Measurements from ENCODE around the gene RAB11FIP5.
"Not testable (repeated sequence)": the region's sequence is repeated elsewhere in the genome, so short reads cannot be mapped to it uniquely, and the experiment has no call there.

RAB11FIP5 gene

DNA sequence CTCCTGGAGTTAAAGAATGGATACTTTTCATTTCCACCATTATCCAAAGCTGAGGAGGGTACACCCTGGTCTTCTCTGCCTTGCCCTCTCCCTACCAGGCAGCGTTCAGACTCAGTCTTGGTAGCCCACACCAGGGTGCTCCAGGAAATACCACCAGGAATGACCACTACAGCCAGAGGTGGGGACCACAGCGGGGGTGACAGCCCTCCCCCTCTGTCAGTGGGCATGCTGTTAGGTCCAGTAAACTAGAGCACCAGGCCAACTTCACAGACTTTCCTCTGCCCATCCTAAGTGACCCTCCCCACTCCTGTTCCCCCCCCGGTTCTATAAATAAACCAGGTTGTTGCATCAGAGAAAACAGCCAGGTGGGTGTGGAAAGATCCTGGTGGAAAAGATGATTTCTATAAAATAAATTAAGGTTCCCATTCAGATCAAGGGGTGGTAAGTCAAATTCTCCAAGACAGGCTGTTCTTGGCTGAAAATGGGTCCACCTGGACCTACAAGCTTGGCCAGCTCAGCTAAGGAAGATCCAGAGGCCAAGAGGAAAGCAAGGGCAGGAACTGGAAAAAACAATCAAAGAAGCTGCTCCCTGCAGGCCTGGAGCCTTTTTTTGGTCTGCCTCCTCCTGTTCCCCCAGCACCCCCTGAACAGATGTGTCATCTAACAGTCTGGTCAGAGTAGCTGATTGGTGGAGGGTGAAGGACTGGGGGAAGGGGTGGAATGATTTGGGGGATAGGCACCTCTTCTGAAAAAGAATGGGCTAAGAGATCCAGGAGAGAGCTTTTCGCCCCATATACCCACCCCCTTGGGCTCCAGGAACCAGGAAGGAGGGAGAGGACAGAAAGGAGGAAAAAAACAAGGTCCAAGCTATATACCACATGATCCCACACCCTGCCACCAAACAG is 2.3 kb downstream of the RAB11FIP5 start:
- DNase-seq (ENCODE audit: low spot score), result peak; percentile 66

DNA sequence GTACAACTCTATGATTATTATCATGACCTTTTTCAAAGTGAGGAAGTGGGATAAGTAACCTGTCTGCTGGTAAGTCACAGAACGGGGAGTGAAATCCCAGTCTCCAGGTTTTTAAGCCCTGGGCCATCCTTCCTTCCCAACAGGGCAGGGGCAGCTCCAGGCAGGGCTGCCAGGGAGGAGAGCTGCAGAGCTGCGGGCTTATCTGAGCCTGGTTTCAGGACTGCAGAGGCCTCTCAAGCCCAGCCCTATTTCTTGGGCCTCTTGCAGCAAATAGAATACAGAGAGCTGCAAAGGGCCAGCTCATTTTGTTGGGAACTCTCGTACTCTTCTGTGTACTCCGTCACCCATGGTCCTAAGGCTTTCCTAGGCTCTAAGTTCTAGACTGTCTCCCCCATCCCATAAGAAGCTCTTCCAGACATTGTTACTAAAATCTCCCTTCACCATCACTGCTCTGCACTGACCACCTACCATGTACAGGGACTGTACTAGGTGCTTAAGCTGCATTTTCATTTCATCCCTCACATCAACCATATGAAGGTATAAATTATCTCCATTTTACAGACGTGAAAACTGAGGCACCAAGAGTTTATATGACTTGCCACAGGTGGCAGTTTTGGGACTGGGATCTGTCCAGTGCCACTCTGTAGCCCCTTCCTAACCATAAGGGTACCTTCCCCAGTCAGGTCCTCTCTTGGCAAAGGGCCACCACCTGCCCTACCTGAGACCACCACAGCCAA is 3.1 kb downstream of the RAB11FIP5 start:
- DNase-seq (ENCODE audit: low spot score), result no peak

DNA sequence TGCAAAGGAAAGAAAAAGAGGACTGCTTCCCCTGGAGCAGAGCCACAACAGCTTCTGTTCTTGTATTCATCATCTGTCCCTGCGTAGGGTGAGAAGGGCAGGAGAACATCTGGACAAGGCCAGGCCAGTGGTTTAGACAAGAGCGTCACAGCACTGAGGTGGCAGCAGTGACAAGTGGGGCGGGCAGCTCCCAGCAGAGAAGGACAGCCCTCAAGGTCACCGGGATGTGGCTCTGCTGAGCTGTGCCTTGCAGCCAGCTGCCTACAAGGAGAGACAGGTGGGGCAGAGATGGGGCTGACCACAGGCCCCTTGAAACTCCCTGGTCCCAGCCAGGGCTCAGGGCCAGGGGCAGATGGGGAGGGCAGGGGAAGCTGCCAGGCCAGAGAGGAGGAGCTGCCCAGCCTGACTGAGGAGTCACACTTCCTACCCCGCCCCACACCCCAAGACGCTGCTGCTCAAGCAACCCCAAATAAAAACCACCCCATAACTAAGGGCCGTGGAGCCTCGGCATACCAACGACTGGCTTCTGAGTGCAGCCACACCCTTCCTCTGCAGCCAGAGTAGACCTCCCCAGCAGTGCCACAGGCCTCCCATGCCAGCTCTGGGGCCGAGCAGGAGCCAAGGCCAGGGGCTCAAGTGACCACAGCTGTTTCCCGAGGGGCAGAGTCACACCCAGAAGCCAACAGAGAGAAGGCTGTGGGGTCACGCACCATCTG is 5.4 kb downstream of the RAB11FIP5 start:
- DNase-seq (ENCODE audit: low spot score), result no peak

DNA sequence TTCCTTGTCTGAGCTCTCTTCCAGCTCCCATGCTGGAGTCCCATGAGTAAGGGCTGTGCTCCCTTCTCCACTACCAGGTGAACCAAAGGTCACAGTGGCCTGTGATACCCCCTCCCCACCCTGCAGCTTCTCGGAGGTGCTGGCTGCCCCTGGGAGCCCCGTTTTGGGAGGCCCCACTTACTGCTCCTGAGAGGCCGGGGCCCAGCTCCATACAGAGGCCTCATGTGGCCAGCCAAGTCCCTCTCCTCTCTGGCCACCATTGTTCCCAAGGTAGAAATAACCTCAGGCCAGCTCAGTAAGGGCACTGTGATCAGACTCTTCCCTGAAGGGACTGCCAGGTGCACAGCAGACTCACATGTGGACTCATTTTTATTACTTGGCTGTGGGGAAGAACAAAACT is 6.0 kb downstream of the RAB11FIP5 start:
- DNase-seq (ENCODE audit: low spot score), result no peak

DNA sequence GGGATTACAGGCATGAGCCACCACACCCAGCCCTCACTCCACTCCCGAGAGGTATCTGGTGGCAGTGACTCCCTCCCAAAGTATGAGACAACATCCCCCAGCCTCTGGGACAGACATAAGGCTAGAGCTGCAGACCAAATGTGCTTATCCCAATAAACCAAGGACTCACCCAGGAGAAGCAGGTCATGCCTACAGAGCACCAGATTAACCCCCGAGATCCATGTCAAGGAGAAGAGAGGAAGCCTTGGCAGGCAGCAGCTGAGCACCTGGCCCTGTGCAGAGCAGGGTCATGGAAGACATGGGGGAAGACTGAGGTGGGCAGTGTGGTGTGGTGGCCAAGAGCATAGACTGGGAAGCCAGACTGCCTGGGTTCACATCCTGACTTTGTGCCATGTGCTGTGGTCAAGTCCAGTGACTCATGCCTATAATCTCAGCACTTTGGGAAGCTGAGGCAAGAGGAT is 7.2 kb downstream of the RAB11FIP5 start:
- DNase-seq (ENCODE audit: low spot score), result no peak

DNA sequence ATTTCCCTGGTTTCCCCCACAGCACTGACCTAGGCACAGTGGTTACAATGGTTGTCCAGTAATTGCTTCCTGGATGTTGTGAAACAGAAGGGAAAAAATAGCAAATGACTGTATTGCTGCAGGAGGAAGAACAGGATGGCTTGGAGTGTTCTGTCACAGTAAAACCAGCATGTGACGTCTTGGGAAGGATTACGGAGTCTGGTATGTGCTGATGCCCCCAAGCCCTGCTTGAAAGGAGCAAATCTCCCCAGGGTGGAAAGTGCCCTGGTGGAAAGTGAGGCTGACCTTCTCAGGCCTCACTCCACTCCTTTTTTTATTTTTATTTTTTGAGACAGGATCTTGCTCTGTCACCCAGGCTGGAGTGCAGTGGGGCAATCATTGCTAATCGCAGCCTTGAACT is 7.8 kb downstream of the RAB11FIP5 start:
- no peak for DNase-seq (ENCODE audit: low spot score)

DNA sequence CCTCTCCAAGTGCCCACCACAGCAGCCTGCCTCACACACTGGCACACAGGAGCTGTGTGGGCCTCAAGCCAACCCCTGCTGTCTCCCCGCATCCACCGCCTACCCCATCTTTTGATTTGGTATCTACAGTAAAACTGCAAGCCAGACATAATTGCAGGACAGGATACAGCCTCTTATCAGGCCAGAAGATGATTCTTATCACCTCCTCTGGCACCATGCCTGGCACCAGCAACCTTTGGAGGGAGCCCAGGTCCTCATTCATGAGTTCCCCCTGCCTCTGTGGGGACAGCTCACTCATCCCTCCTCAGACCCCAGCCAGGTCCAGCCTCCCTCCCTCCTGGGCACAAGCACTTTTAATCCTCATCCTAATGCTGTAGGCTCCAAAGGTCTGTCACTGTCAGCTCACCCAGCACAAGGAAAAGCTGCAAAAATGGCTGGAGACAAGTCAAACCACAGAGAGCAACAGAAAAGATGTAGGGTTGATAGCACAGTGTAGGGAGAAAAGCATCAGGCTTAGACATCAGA is 9.7 kb downstream of the RAB11FIP5 start:
- DNase-seq (ENCODE audit: low spot score), result no peak

DNA sequence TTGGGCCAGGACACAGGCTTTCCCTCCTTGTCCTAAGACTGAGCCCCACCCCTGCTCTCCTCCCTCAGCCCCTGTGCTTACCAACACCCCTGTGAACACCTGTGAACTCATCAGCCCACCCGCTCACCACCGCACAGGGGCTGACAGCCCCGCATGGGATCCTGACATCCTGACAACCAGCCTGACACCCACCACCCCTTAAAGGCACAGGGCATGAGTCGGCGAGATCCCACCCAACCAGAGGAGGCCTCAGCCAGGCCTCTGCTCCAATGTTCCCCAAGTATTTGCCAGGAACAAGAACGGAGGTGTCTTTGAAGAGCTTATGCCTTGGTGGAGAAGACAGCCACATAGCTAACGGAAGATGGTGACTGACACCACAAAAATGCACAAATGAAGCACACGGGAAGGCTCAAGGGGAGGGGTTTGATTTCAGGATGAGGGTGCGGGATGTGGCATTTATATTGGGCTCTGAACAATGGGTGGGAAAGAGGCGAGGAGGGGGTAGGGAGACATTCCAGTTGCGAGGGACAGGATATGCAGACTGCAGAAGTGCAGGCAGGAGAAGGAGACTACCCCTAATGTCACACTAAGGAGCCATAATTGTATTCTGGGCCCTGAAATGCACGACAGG is 11.0 kb downstream of the RAB11FIP5 start:
- no peak for DNase-seq (ENCODE audit: low spot score)

DNA sequence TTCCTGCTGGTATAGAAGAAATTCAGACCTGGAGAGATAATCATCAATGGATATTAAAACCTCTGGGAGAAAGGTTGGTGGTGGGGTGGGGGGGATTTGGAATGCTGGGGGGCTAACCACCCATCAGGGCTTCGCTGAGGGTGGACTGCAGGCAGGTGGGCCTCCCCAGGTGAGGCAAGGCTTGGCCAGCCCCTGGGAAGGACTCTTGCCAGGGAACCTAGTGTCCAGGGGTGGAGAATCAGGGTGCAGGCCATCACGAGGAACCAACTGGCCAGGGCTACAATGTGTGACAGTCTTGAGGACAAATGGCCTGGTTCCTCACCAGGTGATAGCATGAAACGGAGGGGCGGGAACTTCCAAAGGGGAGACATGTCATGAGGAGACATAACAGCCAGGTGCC is 11.8 kb downstream of the RAB11FIP5 start:
- no peak for DNase-seq (ENCODE audit: low spot score)

DNA sequence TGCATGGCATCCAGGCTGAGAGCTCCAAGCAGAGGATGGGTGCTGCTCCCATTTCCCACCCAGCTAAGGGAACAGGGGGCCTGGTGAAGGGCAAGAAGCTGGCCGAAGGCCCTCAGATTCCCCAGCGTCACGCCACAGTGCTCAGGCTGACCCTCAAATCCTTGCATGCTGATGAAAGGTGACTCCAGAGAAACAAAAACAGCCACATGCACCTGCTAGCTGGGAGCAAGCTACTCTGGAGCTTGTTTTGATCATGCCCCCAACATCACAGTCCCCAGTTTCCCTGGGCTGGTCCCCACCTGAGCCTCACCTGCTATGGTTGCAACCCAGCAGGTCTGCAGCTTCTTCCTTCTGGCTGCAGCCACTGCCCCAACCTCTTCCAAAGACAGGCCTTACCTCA is 13.3 kb downstream of the RAB11FIP5 start:
- no peak for DNase-seq (ENCODE audit: low spot score)

DNA sequence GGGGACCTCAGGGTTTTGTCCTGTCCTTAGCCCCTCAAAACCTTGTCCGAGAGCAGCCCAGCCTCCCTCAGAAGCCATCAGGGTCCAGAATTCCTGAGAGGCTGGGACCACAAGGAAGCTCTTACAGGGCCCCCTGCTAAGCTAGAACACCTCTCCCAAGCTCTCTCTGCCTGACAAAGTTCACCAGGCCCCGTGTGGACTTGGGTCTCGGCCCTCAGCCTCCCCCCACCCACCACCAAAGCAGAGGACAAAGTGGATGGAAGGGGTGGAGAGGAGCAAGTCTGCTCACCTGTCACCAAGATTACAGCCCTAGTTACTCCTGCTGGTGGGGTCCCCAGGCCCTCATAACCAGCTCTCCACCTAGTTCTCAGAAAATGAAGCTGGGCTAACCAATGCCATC is 16.8 kb downstream of the RAB11FIP5 start:
- DNase-seq (ENCODE audit: low spot score), result no peak

DNA sequence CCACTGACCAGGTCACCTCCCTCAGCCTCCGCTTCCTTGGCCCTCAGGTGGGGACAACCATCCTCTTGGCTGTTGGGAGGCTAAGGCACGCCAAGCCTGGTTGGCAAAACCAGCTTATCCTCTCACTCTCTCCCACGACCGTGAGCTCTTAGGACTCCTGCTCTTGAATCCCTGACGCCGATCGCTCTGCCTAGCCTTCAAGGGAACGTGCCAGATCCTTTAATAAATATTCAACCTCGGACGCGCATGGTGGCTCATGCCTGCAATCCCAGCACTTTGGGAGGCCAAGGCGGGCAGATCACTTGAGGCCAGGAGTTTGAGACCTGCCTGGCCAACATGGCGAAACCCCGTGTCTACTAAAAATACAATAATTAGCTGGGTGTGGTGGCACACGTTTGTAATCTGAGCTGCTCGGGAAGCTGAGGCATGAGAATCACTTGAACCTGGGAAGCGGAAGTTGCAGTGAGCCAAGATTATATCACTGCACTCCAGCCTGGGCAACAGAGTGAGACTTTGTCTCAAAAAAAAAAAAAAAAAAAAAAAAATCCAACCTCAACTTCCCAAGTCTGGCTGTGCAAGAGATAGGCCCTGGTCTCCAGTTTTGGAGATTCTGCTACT is 19.0 kb downstream of the RAB11FIP5 start:
- not testable (repeated sequence) for DNase-seq (ENCODE audit: low spot score)

DNA sequence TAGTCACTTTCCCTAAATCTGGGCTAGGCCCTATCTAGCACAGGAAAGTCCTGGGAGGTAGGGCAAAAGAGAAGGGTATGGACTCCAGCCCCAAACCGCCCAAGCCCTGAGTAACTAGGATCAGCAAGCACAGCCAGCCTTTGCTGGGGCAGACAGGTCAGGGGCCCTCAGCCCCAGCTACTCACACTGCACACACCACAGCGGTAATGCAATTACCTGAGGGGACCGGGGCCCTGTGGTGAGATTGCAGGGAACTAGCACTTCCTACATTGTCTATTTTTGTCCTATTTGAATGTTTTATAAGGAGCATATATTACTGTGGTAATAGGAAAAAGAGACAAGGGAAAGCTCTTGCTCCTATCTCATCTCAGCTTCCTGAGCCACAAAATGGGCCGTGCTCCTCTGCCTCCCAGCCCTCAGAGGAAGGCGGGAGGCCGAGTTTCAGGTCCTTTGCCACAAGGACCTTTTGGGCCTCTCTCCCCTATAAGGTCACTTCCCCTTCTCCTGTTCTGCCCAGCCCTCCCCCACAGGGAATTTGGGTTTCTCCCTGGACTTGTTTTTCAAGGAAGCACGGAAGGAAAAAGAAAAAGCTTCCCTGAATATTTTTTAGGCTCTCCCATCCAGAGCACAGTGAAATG is 20.5 kb downstream of the RAB11FIP5 start:
- DNase-seq (ENCODE audit: low spot score), result no peak

DNA sequence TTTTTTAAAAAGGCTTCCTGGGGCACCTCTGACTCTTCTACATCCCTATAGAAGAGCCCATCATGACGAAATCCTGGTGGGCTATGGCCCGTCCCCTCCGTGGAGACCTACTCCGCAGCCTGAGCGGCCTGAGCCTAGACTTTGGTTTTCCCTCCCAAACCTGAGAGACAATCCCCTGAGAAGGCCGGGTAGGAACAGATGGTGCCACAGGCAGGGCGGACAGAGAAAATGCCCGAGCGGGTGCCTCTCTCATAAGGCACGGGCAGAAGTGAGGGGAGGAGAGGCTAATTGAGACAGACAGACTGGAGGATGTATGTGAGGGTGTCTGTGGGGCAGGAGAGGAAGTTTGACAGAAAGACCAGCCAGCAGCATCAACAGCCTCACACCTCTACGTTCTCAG is 21.1 kb downstream of the RAB11FIP5 start:
- DNase-seq (ENCODE audit: low spot score), result no peak

DNA sequence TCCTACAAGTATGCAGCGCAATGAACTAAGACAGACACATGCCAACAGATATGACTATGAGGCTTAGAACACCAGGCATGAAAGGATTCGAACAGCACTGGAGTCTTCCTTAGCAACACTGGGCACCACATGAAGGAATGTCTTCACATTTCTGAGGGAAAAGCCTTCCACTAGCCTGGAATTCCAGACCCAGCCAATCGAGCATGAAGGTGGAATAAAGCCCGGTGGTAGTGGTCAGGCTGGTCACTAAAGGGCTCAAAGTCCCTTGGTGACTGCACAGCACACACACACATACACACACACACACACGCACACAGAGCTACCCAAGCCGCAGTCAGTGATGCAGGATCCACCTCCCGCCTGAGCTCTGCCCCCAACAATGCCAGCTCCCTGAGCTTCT is 21.6 kb downstream of the RAB11FIP5 start:
- DNase-seq (ENCODE audit: low spot score), result no peak

DNA sequence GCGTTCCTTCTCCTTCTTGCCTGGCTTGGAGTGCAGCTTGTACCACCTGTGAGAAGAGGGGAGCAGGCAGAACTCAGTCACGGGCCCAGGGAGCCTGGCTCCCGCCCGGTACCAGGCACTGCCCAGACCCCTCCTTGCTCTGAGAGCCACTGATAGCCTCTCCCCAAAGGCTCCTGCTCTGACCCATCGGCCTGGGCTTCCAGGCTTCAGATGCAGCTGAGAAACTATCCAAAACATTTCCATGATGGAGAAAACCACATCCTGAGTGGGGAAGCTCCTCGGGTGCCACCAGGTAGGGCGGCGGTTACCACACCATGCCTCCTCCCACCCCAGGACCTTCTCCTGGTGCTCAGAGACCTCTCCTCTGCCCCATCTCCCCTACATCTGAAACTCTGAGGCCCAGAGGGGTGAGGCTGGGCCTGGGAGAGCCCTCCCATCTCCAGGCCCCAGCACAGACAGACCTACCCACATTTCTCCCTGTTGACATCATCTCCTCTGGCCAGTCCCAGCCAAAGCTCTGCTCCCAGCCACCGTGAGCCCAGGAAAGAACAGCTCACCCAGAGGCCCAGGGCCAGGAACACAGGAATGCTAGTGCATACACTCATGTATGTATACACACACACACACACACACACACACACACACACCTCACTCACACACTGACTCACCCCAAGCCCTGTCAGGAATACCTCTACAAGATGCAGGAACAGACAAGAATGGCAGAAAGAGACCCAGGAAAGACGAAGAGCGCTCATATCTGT is 23.3 kb downstream of the RAB11FIP5 start:
- peak; percentile 68 for DNase-seq (ENCODE audit: low spot score)

DNA sequence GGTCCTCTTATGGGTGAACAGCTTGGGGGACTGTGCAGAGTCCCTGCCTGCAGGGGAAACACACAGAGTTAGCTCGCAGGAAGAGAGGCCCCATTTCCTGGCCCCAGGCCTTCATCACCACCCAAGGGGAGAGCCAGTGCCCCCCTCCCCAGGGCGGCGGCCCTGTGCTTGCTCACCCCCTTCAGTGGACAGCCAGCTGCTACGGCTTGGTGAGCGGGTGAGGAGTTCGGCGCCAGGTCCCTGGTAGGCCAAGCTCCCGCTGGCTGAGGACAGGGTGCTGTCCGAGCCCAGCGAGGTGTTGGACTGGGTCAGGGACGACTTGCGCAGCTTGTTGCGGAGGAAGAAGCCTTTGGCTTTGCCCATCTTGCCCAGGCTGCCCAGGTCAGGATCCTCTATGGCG is 24.0 kb downstream of the RAB11FIP5 start:
- no peak for DNase-seq (ENCODE audit: low spot score)

DNA sequence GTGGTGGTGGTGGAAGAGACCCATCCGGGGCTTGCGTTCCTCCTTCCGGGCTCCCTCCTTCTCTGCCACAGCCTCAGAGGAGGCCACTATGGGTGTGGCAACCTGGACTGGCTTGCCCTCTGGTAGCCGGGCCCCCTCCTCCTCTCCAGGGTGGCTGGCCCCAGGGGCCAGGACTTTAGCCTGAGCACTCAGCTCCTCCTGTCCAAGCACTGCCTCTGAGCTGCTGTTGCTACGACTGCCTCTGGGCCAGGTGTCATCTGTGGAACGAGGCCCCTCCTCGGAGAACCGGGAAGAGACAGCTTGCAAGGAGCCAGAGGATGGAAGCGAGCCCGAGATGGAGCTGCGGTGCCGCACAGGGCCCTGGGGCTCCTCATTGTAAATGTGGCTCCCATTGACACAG is 24.5 kb downstream of the RAB11FIP5 start:
- DNase-seq (ENCODE audit: low spot score), result no peak

DNA sequence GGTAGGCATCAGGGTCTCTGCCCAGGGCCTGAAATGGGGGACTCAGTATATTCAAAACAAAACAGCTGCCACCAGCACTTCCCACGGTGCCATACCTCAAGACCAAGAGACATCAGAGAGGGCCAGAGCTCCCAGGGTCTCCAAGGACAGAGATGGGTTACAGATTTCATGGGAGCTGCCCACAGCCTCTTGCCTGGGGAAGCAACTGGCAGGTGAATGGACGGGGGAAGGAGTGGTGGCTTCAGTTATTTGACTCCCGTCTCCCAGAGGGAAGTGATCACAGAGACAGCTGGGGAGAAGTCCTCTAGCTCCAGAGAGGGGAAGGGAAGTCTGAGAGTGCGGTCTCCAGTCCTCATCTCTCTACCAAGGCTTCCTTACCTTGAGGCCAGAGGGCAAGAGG is 25.4 kb downstream of the RAB11FIP5 start:
- no peak for DNase-seq (ENCODE audit: low spot score)

DNA sequence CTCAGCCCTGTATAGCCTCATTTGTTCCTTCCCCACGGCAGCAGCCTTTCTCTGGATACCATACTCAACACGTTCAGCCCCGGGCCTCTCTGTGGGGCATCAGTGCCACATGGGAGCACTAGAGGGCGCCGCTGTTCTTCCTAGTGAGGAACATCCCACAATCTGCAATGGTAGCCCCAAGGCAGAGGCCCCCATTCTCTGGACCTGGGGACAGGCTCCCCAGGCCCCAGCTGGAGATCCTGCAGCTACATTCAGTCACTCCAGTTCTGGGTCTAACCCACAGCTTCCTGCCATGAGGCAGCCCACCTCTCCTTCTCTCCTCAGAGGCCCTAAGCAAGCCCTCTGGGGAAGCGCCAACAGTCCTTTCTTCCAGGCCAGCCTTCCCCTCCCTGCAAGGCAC is 27.1 kb downstream of the RAB11FIP5 start:
- DNase-seq (ENCODE audit: low spot score), result peak; percentile 60
